Fibroblast of mammary gland (primary cell): Measurements from ENCODE around the gene MGARP.
"Not testable (repeated sequence)": the region's sequence is repeated elsewhere in the genome, so short reads cannot be mapped to it uniquely, and the experiment has no call there.

Experiments
- DNase-seq: peaks from one replicate; pipeline ENCODE4 v3.0.0-alpha.2; 2010; ENCODE audit warnings: low read depth
- H3K4me3 ChIP-seq: 2 replicates; pipeline ENCODE4 v1.5.1; 2011; ENCODE audit warnings: low read depth, mild to moderate bottlenecking, low read length, moderate library complexity; ENCODE audit not compliant: control insufficient read depth
- TF ChIP-seq, protein P1 (sequence below): conservative IDR thresholded peaks from 2 replicates; pipeline ENCODE4 v1.5.1; 2011; ENCODE audit warnings: low read depth, low read length, inconsistent platforms; ENCODE audit not compliant: control insufficient read depth, insufficient read depth

Gene MGARP

DNA sequence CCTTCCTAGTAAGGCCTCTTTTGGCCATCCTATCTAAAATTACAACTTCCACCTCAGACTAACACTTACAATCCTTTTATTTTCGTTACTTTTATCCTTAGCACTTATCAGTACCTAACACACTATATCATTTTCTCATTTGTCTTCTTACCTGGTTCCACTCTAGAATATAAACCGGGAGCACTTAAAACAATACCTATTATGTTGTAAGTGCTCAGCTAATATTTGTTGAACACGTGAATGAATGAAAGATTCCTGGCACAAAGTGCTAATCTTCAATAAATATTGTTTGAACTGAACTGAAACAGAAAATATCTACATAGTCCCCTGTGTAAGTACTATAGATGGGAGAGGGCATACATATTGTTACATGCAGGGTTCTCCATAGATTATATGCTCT is 14.4 kb downstream of the MGARP start:
- DNase-seq: no peak
- H3K4me3 ChIP-seq: no peak overlapping the region
- TF ChIP-seq, protein P1, sequence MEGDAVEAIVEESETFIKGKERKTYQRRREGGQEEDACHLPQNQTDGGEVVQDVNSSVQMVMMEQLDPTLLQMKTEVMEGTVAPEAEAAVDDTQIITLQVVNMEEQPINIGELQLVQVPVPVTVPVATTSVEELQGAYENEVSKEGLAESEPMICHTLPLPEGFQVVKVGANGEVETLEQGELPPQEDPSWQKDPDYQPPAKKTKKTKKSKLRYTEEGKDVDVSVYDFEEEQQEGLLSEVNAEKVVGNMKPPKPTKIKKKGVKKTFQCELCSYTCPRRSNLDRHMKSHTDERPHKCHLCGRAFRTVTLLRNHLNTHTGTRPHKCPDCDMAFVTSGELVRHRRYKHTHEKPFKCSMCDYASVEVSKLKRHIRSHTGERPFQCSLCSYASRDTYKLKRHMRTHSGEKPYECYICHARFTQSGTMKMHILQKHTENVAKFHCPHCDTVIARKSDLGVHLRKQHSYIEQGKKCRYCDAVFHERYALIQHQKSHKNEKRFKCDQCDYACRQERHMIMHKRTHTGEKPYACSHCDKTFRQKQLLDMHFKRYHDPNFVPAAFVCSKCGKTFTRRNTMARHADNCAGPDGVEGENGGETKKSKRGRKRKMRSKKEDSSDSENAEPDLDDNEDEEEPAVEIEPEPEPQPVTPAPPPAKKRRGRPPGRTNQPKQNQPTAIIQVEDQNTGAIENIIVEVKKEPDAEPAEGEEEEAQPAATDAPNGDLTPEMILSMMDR: no peak

DNA sequence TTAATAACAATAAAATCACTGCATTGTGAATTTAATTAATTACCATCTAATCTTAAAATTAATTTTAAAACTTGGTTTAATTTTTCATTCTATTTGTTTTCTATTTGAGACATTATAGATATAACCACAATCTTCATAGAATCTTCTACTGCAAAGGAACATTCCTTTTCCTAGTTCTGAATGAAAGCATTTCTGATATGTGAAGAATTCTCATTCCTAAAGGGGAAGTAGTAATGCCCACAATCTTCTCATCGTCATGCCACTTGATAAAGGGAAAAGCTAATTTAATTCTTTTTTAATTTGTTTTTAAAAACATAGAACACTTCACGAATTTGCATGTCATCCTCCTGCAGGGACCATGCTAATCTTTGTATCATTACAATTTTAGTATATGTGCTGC is 23.7 kb downstream of the MGARP start:
- no peak for DNase-seq
- H3K4me3 ChIP-seq: no peak overlapping the region
- TF ChIP-seq, protein P1: no peak

- not testable (repeated sequence) for H3K4me3 ChIP-seq, DNase-seq
Measured at GRCh38 chr4:139255581-139255980, 24.4 kb downstream of the MGARP start.

- no peak overlapping the region for H3K4me3 ChIP-seq
- DNase-seq: peak; percentile 43
Measured at GRCh38 chr4:139253713-139254112, 26.3 kb downstream of the MGARP start.

DNA sequence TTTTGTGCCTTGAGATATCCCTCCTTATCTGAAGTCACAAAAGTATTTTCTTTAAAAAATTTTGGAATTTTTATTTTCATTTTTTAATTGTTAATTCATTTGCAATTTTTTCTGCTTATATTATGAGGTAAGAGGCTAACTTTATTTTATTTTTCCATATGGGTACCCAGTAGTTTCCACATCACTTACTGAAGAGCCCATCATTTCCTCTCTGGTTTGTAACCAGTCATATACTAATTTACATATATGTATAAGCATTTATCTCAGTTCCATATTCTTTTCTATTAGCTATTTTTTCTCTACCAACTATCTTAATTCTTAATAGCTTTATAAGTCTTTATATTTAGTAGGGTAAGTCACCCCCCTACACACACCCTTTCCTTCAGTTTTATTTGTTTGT is 27.0 kb downstream of the MGARP start:
- H3K4me3 ChIP-seq: no peak overlapping the region
- no peak for DNase-seq
- TF ChIP-seq, protein P1: no peak

More at GRCh38 chr4:139253713-139254112, 26.3 kb downstream of the MGARP start:
- TF ChIP-seq, protein P1: no peak

DNA sequence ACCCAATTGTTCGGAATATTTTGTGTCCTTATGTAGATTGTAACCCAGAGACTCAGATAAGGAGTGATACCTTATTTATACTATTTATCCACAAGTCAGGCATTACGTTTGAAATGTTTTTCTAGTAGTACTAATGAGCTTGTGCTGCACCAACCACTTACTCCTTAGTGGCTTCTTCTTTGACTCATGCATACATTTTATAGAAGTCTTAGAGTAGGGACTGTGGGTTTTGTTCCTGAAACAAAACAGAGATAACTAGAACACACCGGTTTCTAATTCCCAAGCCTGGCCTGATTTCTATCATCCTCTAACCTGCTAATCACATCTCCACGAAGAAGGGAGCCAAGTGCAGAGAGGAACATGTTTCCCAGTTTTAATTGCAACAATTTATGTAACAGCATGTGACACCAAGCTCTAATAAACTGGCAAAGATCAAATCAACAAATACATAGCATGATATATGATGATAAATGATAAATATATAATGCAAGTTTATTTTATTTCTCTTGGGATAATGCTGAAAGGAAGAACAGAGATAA is 32.3 kb downstream of the MGARP start:
- TF ChIP-seq, protein P1: no peak
- DNase-seq: no peak
- H3K4me3 ChIP-seq: no peak overlapping the region

GRCh38 chr4:139247241-139247640 is 32.8 kb downstream of the MGARP start:
- H3K4me3 ChIP-seq: no peak overlapping the region
- TF ChIP-seq, protein P1: no peak
- DNase-seq: peak; percentile 35
